B cell (primary cell): Measurements from ENCODE around the gene RER1. TPM values are rescaled to one million over a fixed set of nuclear protein-coding genes. Genes with fewer than 3 reads are reported as not detected.

ENCODE experiments used
- ATAC-seq: fragments of 200-7000 bp; cut with Tn5 transposase; one replicate; pipeline ENCODE4 v1.10.0; 2021; ENCODE audit warnings: low read depth, mild to moderate bottlenecking, moderate number of reproducible peaks, moderate library complexity
- CTCF ChIA-PET: fragments of 350-600 bp; sonication (Branson Sonifier 250); formaldehyde crosslinking; loops from one replicate; lab custom pipeline; 2021; ENCODE audit warnings: antibody characterized with exemption, inconsistent platforms; lab: Charles Lee
- POLR2A ChIA-PET: fragments of 350-600 bp; sonication (Branson Sonifier 250); formaldehyde crosslinking; loops from one replicate; lab custom pipeline; 2021; ENCODE audit warnings: antibody characterized with exemption; lab: Charles Lee
- DNase-seq: peaks from one replicate; pipeline ENCODE4 v3.0.0; 2013
- H2AFZ ChIP-seq: 2 replicates; pipeline ENCODE4 v1.6.1; 2012; ENCODE audit warnings: mild to moderate bottlenecking, low read depth, low read length; ENCODE audit not compliant: insufficient read depth, poor library complexity, severe bottlenecking
- H3K27ac ChIP-seq, 2 donors: 1 replicate in 1 of 2; 2 replicates in 1 of 2; pipeline ENCODE4 v1.5.1; 2012 to 2013; ENCODE audit warnings: low read length in 2 of 2, mild to moderate bottlenecking in 2 of 2, moderate library complexity in 1 of 2
- H3K27me3 ChIP-seq, 4 experiments: fragments of 200-600 bp in 1 of 4; sonication (generic) in 1 of 4; replicated peaks in 1 of 4; 1 replicate in 2 of 4; 2 replicates in 2 of 4; pipeline versions ENCODE4 v1.6.1 to v1.7.0; 2013 to 2016; ENCODE audit warnings: low read length in 3 of 4, mild to moderate bottlenecking in 2 of 4, mixed read lengths in 1 of 4, moderate library complexity in 1 of 4; ENCODE audit not compliant: insufficient read depth in 4 of 4, control insufficient read depth in 3 of 4; ENCODE audit errors: control extremely low read depth in 1 of 4
- H3K36me3 ChIP-seq, 2 experiments: replicated peaks in 1 of 2; 1 replicate in 1 of 2; 2 replicates in 1 of 2; pipeline versions ENCODE4 v1.6.1 to v1.7.1; 2013; ENCODE audit warnings: low read length in 1 of 2; ENCODE audit not compliant: insufficient read depth in 2 of 2, control insufficient read depth in 1 of 2; ENCODE audit errors: control extremely low read depth in 1 of 2, extremely low read depth in 1 of 2
- H3K4me1 ChIP-seq, 2 donors: fragments of 200-600 bp in 1 of 2; sonication (generic) in 1 of 2; 1 replicate in 1 of 2; 2 replicates in 1 of 2; pipeline versions ENCODE4 v1.5.1 to v1.6.1; 2013 to 2017; ENCODE audit warnings: low read length in 2 of 2; ENCODE audit not compliant: control insufficient read depth in 2 of 2, insufficient read depth in 2 of 2
- H3K4me2 ChIP-seq: replicated peaks from 2 replicates; pipeline ENCODE3; 2012; ENCODE audit warnings: mild to moderate bottlenecking, low read depth, low read length; ENCODE audit not compliant: poor library complexity, severe bottlenecking
- H3K4me3 ChIP-seq, 5 experiments: fragments of 200-600 bp in 1 of 5; sonication (generic) in 1 of 5; 1 replicate in 3 of 5; 2 replicates in 2 of 5; pipeline versions ENCODE4 v1.5.1 to v1.7.0; 2011 to 2016; ENCODE audit warnings: low read length in 4 of 5, mild to moderate bottlenecking in 4 of 5, low read depth in 2 of 5, control low read depth in 1 of 5, moderate library complexity in 1 of 5; ENCODE audit not compliant: insufficient read depth in 1 of 5; ENCODE audit errors: control extremely low read depth in 1 of 5, extremely low read depth in 1 of 5
- H3K79me2 ChIP-seq: fragments of 200-600 bp; sonication (generic); one replicate; pipeline ENCODE4 v1.6.0; 2016; ENCODE audit warnings: low read length; ENCODE audit not compliant: control insufficient read depth, insufficient read depth
- H3K9ac ChIP-seq: fragments of 200-600 bp; sonication (generic); 2 replicates; pipeline ENCODE4 v1.6.1; 2017; ENCODE audit warnings: mild to moderate bottlenecking, low read length, moderate library complexity
- H3K9me3 ChIP-seq, 3 donors: one replicate each; pipeline versions ENCODE4 v1.6.1 to v1.7.1; 2013; ENCODE audit warnings: low read length in 2 of 3; ENCODE audit not compliant: control insufficient read depth in 2 of 3, insufficient read depth in 1 of 3; ENCODE audit errors: control extremely low read depth in 1 of 3
- H4K20me1 ChIP-seq: 2 replicates; pipeline ENCODE4 v1.6.0; 2012; ENCODE audit warnings: mild to moderate bottlenecking, low read length; ENCODE audit not compliant: insufficient read depth, control insufficient read depth, poor library complexity, severe bottlenecking
- H3K27ac Mint-ChIP-seq: one replicate; pipeline ENCODE4 v1.8.0; 2021; ENCODE audit warnings: mixed read lengths
- H3K27me3 Mint-ChIP-seq: one replicate; pipeline ENCODE4 v1.8.0; 2021; ENCODE audit warnings: mixed read lengths
- H3K4me1 Mint-ChIP-seq: one replicate; pipeline ENCODE4 v1.8.0; 2021; ENCODE audit warnings: mixed read lengths
- H3K4me3 Mint-ChIP-seq: one replicate; pipeline ENCODE4 v1.8.0; 2021; ENCODE audit warnings: mixed read lengths
- H3K9me3 Mint-ChIP-seq: one replicate; pipeline ENCODE4 v1.8.0; 2022; ENCODE audit warnings: mixed read lengths; ENCODE audit not compliant: insufficient read depth
- EZH2 ChIP-seq: IDR thresholded peaks from 2 replicates; pipeline ENCODE4 v1.6.1; 2012; ENCODE audit warnings: borderline replicate concordance, low read depth, mild to moderate bottlenecking, moderate library complexity, low read length; ENCODE audit not compliant: insufficient read depth, poor library complexity, severe bottlenecking
- WGBS: methylation state at CpG from one replicate; pipeline ENCODE4 v1.1.5; 2013; ENCODE audit warnings: missing lambda C conversion rate; ENCODE audit not compliant: insufficient coverage; 5-methylcytosine and 5-hydroxymethylcytosine counted together
- intact Hi-C: fragments of 100-400 bp; cut with micrococcal nuclease; formaldehyde crosslinking; loops from one replicate; pipeline ENCODE4 v1.10.0; 2022
- polyA plus RNA-seq: library from polyadenylated mRNA; depleted of rRNA; stranded (reverse); fragments of >200 nt; gene quantifications from 2 replicates; pipeline ENCODE4 v1.2.3, GENCODE V29; 2012
- total RNA-seq, 2 donors: library from RNA; stranded (reverse); fragments of 120-200 nt in 1 of 2; gene quantifications; 1 replicate in 1 of 2; 2 replicates in 1 of 2; pipeline versions ENCODE4 v1.2.3 to v1.2.4, GENCODE V29; 2013 to 2022
- TF ChIP-seq, protein P1 (sequence below): fragments of 200-600 bp; IDR thresholded peaks from one replicate; pipeline ENCODE4 v1.8.0; 2022; ENCODE audit warnings: antibody characterized with exemption, mild to moderate bottlenecking

The RER1 gene
- total and polyA plus RNA-seq, 2 donors (not counting 1 experiment from before 2014, with no cell fraction given), result 78.5 to 118 TPM

GRCh38 chr1:2415801-2416208, 24.2 kb downstream of the RER1 start:
- peak overlapping the region in 4 of 5 experiments; percentile 41 to 57 (median 48) for H3K4me3 ChIP-seq
- peak overlapping the region; percentile 52 for H2AFZ ChIP-seq
- Mint-ChIP-seq H3K27ac (peak overlapping the region; percentile 92), H3K4me1 (peaks cover 38% of the 10 kb centered on the region), H3K9me3 (no peaks in the 10 kb centered on the region), H3K4me3 (peak overlapping the region; percentile 87), H3K27me3 (no peaks in the 10 kb centered on the region)
- DNase-seq (peak; percentile 57), ATAC-seq (no peak)
- H4K20me1 ChIP-seq, result no peaks in the 10 kb centered on the region
- H3K4me1 ChIP-seq, result peaks cover 45 to 51% of the 10 kb centered on the region in 2 donors
- peak overlapping the region; percentile 49 for H3K9ac ChIP-seq
- 4% methylated on average over 7 of the region's 19 CpGs for WGBS
- ChIA-PET POLR2A (interaction anchor here (0.6 to 1.3 kb wide), 6 partner anchors 130 to 1214 kb away, joined by 3 to 7 read pairs (median 3); partner anchors contain the start of gene TNFRSF14), CTCF (interaction anchor here (0.7 to 5.4 kb wide), 13 partner anchors 80 to 510 kb away, joined by 3 to 53 read pairs (median 4); partner anchors contain the start of genes FAAP20, HES5, PANK4 and TNFRSF14)
- H3K27ac ChIP-seq, result peak overlapping the region; percentile 36 to 45
- H3K36me3 ChIP-seq, result no peaks in the 10 kb centered on the region
- no peaks in the 10 kb centered on the region for H3K9me3 ChIP-seq
- TF ChIP-seq, protein P1, sequence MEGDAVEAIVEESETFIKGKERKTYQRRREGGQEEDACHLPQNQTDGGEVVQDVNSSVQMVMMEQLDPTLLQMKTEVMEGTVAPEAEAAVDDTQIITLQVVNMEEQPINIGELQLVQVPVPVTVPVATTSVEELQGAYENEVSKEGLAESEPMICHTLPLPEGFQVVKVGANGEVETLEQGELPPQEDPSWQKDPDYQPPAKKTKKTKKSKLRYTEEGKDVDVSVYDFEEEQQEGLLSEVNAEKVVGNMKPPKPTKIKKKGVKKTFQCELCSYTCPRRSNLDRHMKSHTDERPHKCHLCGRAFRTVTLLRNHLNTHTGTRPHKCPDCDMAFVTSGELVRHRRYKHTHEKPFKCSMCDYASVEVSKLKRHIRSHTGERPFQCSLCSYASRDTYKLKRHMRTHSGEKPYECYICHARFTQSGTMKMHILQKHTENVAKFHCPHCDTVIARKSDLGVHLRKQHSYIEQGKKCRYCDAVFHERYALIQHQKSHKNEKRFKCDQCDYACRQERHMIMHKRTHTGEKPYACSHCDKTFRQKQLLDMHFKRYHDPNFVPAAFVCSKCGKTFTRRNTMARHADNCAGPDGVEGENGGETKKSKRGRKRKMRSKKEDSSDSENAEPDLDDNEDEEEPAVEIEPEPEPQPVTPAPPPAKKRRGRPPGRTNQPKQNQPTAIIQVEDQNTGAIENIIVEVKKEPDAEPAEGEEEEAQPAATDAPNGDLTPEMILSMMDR, result no peak
- no peak for TF ChIP-seq EZH2
- intact Hi-C loops, result loop anchor here (10.0 kb wide), 1 partner anchor 1209 kb away; the partner anchor contains the start of gene TPRG1L
- H3K27me3 ChIP-seq, result no peaks in the 10 kb centered on the region
- peaks cover 12% of the 10 kb centered on the region for H3K79me2 ChIP-seq
- peak overlapping the region; percentile 98 for H3K4me2 ChIP-seq

- Histone ChIP-seq H3K79me2 (peaks cover 8% of the 10 kb centered on the region), H3K9me3 (no peaks in the 10 kb centered on the region), H4K20me1 (no peaks in the 10 kb centered on the region), H3K9ac (peak overlapping the region; percentile 49), H3K4me1 (peaks cover 45 to 50% of the 10 kb centered on the region in 2 donors), H3K4me2 (peak overlapping the region; percentile 98), H2AFZ (peak overlapping the region; percentile 52), H3K27me3 (no peaks in the 10 kb centered on the region), H3K27ac (peak overlapping the region; percentile 36 to 45), H3K36me3 (no peaks in the 10 kb centered on the region), H3K4me3 (peak overlapping the region in 4 of 5 experiments; percentile 41 to 57 (median 48))
- ChIA-PET CTCF (interaction anchor here (0.7 to 5.4 kb wide), 12 partner anchors 80 to 510 kb away, joined by 3 to 53 read pairs (median 4); partner anchors contain the start of genes FAAP20, HES5, PANK4 and TNFRSF14), POLR2A (interaction anchor here (0.6 to 1.6 kb wide), 5 partner anchors 131 to 1213 kb away, joined by 3 to 7 read pairs (median 4); partner anchors contain the start of gene TNFRSF14)
- TF ChIP-seq EZH2, result no peak
- TF ChIP-seq, protein P1, result no peak
- Mint-ChIP-seq H3K9me3 (no peaks in the 10 kb centered on the region), H3K27me3 (no peaks in the 10 kb centered on the region), H3K27ac (peak overlapping the region; percentile 92), H3K4me3 (peak overlapping the region; percentile 87), H3K4me1 (peaks cover 36% of the 10 kb centered on the region)
- WGBS, result 14% methylated on average over 12 of the region's 12 CpGs
- DNase-seq (no peak), ATAC-seq (no peak)
- intact Hi-C loops, result loop anchor here (10.0 kb wide), 1 partner anchor 1208 kb away; the partner anchor contains the start of gene TPRG1L
Measured at GRCh38 chr1:2416403-2416802, 24.8 kb downstream of the RER1 start.
